ENCODE data around the gene MYO3B. TPM values are rescaled to one million over a fixed set of nuclear protein-coding genes. Genes with fewer than 3 reads are reported as not detected.

Gene MYO3B
- total RNA-seq, 1 donor from 2014 or later, result 1.5 TPM

GRCh38 chr2:170446078-170446477, 268.1 kb downstream of the MYO3B start:
- DNase-seq, result no peak
- Mint-ChIP-seq H3K27ac (no peak overlapping the region), H3K4me1 (no peaks in the 10 kb centered on the region), H3K9me3 (peaks cover 5% of the 10 kb centered on the region), H3K4me3 (no peak overlapping the region), H3K27me3 (peaks cover 22% of the 10 kb centered on the region), H3K36me3 (ENCODE audit: low read depth) (no peaks in the 10 kb centered on the region)
- intact Hi-C loops (cut with micrococcal nuclease), result no loop called here

- Mint-ChIP-seq H3K9me3 (no peaks in the 10 kb centered on the region), H3K4me3 (no peak overlapping the region), H3K27me3 (peaks cover 17% of the 10 kb centered on the region), H3K4me1 (no peaks in the 10 kb centered on the region), H3K36me3 (ENCODE audit: low read depth) (no peaks in the 10 kb centered on the region), H3K27ac (no peak overlapping the region)
- DNase-seq, result no peak
- intact Hi-C loops (cut with micrococcal nuclease), result no loop called here
Observed at GRCh38 chr2:170449034-170449433, 271.1 kb downstream of the MYO3B start.

GRCh38 chr2:170454471-170455372, 276.8 kb downstream of the MYO3B start:
- no peaks in the 10 kb centered on the region for H3K4me1 Mint-ChIP-seq
- no peaks in the 10 kb centered on the region for H3K36me3 Mint-ChIP-seq (ENCODE audit: low read depth)
- H3K27ac Mint-ChIP-seq, result no peak overlapping the region
- H3K27me3 Mint-ChIP-seq, result peaks cover 4% of the 10 kb centered on the region
- H3K9me3 Mint-ChIP-seq, result no peaks in the 10 kb centered on the region
- intact Hi-C loops (cut with micrococcal nuclease), result no loop called here
- H3K4me3 Mint-ChIP-seq, result no peak overlapping the region
- no peak for DNase-seq

GRCh38 chr2:170455617-170456426, 277.9 kb downstream of the MYO3B start:
- no peak overlapping the region for H3K4me3 Mint-ChIP-seq

GRCh38 chr2:170456914-170457313, 279.0 kb downstream of the MYO3B start:
- H3K27me3 Mint-ChIP-seq, result peaks cover 2% of the 10 kb centered on the region
- H3K27ac Mint-ChIP-seq, result no peak overlapping the region
- intact Hi-C loops (cut with micrococcal nuclease), result no loop called here
- no peak for DNase-seq
- H3K4me1 Mint-ChIP-seq, result no peaks in the 10 kb centered on the region
- no peaks in the 10 kb centered on the region for H3K36me3 Mint-ChIP-seq (ENCODE audit: low read depth)
- no peak overlapping the region for H3K4me3 Mint-ChIP-seq
- no peaks in the 10 kb centered on the region for H3K9me3 Mint-ChIP-seq

More at GRCh38 chr2:170455617-170456426, 277.9 kb downstream of the MYO3B start:
- H3K4me1 Mint-ChIP-seq, result no peaks in the 10 kb centered on the region
- no peak for DNase-seq
- H3K27me3 Mint-ChIP-seq, result peaks cover 2% of the 10 kb centered on the region
- H3K27ac Mint-ChIP-seq, result no peak overlapping the region
- no peaks in the 10 kb centered on the region for H3K36me3 Mint-ChIP-seq (ENCODE audit: low read depth)
- intact Hi-C loops (cut with micrococcal nuclease), result no loop called here
- no peaks in the 10 kb centered on the region for H3K9me3 Mint-ChIP-seq

- intact Hi-C loops (cut with micrococcal nuclease), result no loop called here
- Mint-ChIP-seq H3K4me3 (no peak overlapping the region), H3K27me3 (peaks cover 2% of the 10 kb centered on the region), H3K4me1 (no peaks in the 10 kb centered on the region), H3K27ac (no peak overlapping the region), H3K9me3 (no peaks in the 10 kb centered on the region), H3K36me3 (ENCODE audit: low read depth) (no peaks in the 10 kb centered on the region)
- no peak for DNase-seq
Observed at GRCh38 chr2:170457742-170458141, 279.8 kb downstream of the MYO3B start.

- H3K9me3 Mint-ChIP-seq, result no peaks in the 10 kb centered on the region
- no peak overlapping the region for H3K4me3 Mint-ChIP-seq
- intact Hi-C loops (cut with micrococcal nuclease), result no loop called here
- no peak for DNase-seq
- H3K36me3 Mint-ChIP-seq (ENCODE audit: low read depth), result no peaks in the 10 kb centered on the region
- H3K4me1 Mint-ChIP-seq, result no peaks in the 10 kb centered on the region
- no peaks in the 10 kb centered on the region for H3K27me3 Mint-ChIP-seq
- no peak overlapping the region for H3K27ac Mint-ChIP-seq
Observed at GRCh38 chr2:170461889-170462288, 283.9 kb downstream of the MYO3B start.

GRCh38 chr2:170462433-170463205, 284.7 kb downstream of the MYO3B start:
- Mint-ChIP-seq H3K4me3 (no peak overlapping the region), H3K36me3 (ENCODE audit: low read depth) (no peaks in the 10 kb centered on the region), H3K27ac (no peak overlapping the region), H3K27me3 (no peaks in the 10 kb centered on the region), H3K4me1 (no peaks in the 10 kb centered on the region), H3K9me3 (no peaks in the 10 kb centered on the region)
- DNase-seq, result no peak
- intact Hi-C loops (cut with micrococcal nuclease), result no loop called here

GRCh38 chr2:170463206-170463537, 285.2 kb downstream of the MYO3B start:
- Mint-ChIP-seq H3K27me3 (no peaks in the 10 kb centered on the region), H3K27ac (no peak overlapping the region), H3K36me3 (ENCODE audit: low read depth) (no peaks in the 10 kb centered on the region), H3K4me3 (no peak overlapping the region), H3K9me3 (no peaks in the 10 kb centered on the region), H3K4me1 (no peaks in the 10 kb centered on the region)
- intact Hi-C loops (cut with micrococcal nuclease), result no loop called here
- DNase-seq, result no peak

- no peak overlapping the region for H3K27ac Mint-ChIP-seq
- no peaks in the 10 kb centered on the region for H3K9me3 Mint-ChIP-seq
- intact Hi-C loops (cut with micrococcal nuclease), result no loop called here
- no peaks in the 10 kb centered on the region for H3K36me3 Mint-ChIP-seq (ENCODE audit: low read depth)
- H3K4me1 Mint-ChIP-seq, result no peaks in the 10 kb centered on the region
- no peak overlapping the region for H3K4me3 Mint-ChIP-seq
- H3K27me3 Mint-ChIP-seq, result no peaks in the 10 kb centered on the region
- no peak for DNase-seq
Observed at GRCh38 chr2:170464268-170464667, 286.3 kb downstream of the MYO3B start.

GRCh38 chr2:170465241-170465640, 287.3 kb downstream of the MYO3B start:
- H3K4me1 Mint-ChIP-seq, result no peaks in the 10 kb centered on the region
- H3K36me3 Mint-ChIP-seq (ENCODE audit: low read depth), result no peaks in the 10 kb centered on the region
- H3K9me3 Mint-ChIP-seq, result no peaks in the 10 kb centered on the region
- no peak overlapping the region for H3K4me3 Mint-ChIP-seq
- no peak for DNase-seq
- no peak overlapping the region for H3K27ac Mint-ChIP-seq
- no peaks in the 10 kb centered on the region for H3K27me3 Mint-ChIP-seq
- intact Hi-C loops (cut with micrococcal nuclease), result no loop called here

- Mint-ChIP-seq H3K27ac (no peak overlapping the region), H3K4me3 (no peak overlapping the region), H3K27me3 (no peaks in the 10 kb centered on the region), H3K36me3 (ENCODE audit: low read depth) (no peaks in the 10 kb centered on the region), H3K4me1 (no peaks in the 10 kb centered on the region), H3K9me3 (no peaks in the 10 kb centered on the region)
- intact Hi-C loops (cut with micrococcal nuclease), result no loop called here
- no peak for DNase-seq
Observed at GRCh38 chr2:170466632-170467031, 288.7 kb downstream of the MYO3B start.

- H3K27ac Mint-ChIP-seq, result no peak overlapping the region
- no peak for DNase-seq
- H3K36me3 Mint-ChIP-seq (ENCODE audit: low read depth), result no peaks in the 10 kb centered on the region
- H3K27me3 Mint-ChIP-seq, result no peaks in the 10 kb centered on the region
- no peaks in the 10 kb centered on the region for H3K4me1 Mint-ChIP-seq
- H3K4me3 Mint-ChIP-seq, result no peak overlapping the region
- intact Hi-C loops (cut with micrococcal nuclease), result no loop called here
- H3K9me3 Mint-ChIP-seq, result no peaks in the 10 kb centered on the region
Observed at GRCh38 chr2:170467568-170468422, 289.8 kb downstream of the MYO3B start.
